Measurements from ENCODE around the gene GTF2H2C.

DNA sequence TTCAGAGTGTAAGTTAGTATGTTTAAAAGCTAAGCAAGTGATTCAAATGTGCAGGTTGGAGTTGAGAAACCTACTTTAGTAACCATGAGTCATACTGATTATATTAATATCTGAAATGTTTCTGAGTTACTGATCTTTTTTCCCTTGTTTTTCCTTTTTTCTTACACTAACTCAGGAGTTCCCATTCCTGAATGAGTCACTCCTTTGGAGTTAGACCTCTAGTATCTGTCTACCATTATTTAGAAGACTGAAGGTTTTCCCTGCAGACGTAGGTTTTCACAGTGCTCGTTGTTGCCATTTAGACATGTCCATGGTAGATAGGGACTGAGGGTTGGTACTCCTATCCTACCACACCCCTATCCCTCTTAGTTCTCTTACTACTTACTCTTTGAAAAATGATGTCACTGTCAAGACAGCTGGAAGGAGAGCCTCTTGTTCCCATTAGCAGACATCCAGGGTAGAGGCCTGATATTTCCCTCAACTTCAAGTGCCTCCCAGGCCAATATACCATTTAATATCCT, 47.2 kb upstream of the GTF2H2C start:
- TF ChIP-seq POLR2AphosphoS5 (IDR thresholded peaks at IDR 0.05): no peak
- TF ChIP-seq, protein P1, sequence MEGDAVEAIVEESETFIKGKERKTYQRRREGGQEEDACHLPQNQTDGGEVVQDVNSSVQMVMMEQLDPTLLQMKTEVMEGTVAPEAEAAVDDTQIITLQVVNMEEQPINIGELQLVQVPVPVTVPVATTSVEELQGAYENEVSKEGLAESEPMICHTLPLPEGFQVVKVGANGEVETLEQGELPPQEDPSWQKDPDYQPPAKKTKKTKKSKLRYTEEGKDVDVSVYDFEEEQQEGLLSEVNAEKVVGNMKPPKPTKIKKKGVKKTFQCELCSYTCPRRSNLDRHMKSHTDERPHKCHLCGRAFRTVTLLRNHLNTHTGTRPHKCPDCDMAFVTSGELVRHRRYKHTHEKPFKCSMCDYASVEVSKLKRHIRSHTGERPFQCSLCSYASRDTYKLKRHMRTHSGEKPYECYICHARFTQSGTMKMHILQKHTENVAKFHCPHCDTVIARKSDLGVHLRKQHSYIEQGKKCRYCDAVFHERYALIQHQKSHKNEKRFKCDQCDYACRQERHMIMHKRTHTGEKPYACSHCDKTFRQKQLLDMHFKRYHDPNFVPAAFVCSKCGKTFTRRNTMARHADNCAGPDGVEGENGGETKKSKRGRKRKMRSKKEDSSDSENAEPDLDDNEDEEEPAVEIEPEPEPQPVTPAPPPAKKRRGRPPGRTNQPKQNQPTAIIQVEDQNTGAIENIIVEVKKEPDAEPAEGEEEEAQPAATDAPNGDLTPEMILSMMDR (IDR thresholded peaks at IDR 0.05): no peak
